Mucosa of rectum (tissue), 2 donors: ENCODE results near the gene NXPH2.
A peak's percentile ranks its signal among the peaks of the same experiment; 100 is the strongest.

Experiments used
- H3K27ac ChIP-seq, 2 donors: one replicate each; pipeline ENCODE4 v1.7.0; 2013; ENCODE audit warnings: inconsistent platforms in 2 of 2, low read depth in 2 of 2, low read length in 2 of 2
- H3K27me3 ChIP-seq, 2 donors: one replicate each; pipeline ENCODE4 v1.7.0; 2013; ENCODE audit warnings: low read length in 2 of 2; ENCODE audit not compliant: control insufficient read depth in 2 of 2, insufficient read depth in 2 of 2
- H3K36me3 ChIP-seq, 2 donors: one replicate each; pipeline ENCODE4 v1.7.0; 2013; ENCODE audit warnings: low read length in 2 of 2; ENCODE audit not compliant: control insufficient read depth in 2 of 2, insufficient read depth in 2 of 2
- H3K4me1 ChIP-seq, 2 donors: one replicate each; pipeline ENCODE4 v1.7.0; 2013; ENCODE audit warnings: low read length in 2 of 2, mild to moderate bottlenecking in 1 of 2; ENCODE audit not compliant: control insufficient read depth in 2 of 2, insufficient read depth in 2 of 2
- H3K4me3 ChIP-seq, 2 donors: one replicate each; pipeline ENCODE4 v1.7.0; 2013; ENCODE audit warnings: low read length in 2 of 2
- H3K9ac ChIP-seq, 2 donors: one replicate each; pipeline ENCODE4 v1.7.0; 2013; ENCODE audit warnings: low read length in 2 of 2, low read depth in 1 of 2, mild to moderate bottlenecking in 1 of 2
- H3K9me3 ChIP-seq, 2 donors: one replicate each; pipeline ENCODE4 v1.7.0; 2013; ENCODE audit warnings: low read length in 2 of 2; ENCODE audit not compliant: control insufficient read depth in 2 of 2
- donor health status: healthy.
- donor health status: Normal muscosa, but diverticular disease.

NXPH2 gene

DNA sequence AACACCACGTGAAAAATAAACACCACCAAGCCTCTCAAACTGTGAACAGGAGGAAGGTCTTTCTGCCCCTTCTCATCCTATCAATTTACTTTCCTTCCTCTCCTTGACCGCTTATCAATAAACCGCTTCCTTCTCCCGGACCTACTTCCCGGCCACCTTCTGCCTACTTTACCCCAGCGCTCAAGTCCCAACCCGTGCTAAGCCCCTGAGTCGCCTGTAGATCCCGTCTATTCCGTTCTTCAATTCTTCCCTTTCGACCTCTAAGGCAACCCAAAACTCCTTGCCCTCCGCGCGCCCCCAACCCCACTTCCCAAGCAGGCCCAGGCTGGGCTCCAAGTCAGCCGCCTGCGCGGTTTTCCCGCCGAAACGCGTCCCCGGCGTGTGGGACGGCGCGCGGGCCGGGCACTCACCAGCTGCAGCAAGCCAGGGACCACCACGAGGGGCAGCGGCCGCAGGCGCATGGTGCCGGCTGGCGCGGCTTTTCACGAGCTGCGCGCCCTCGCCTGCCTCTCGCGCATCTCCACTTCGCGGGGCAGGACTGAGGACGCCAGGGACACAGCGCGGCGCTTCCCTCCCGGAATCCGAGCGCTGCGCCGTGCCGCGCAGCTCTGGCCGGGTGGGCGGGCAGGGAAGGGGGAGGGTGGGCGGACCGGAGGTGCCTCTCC, at the start of gene NXPH2:
Gene NXPH2, minus strand, starts transcription at position 610 of the 665 bp plus-strand sequence. Its CDS starts 149 bp downstream, at position 461.
- Histone ChIP-seq H3K9ac (no peak within 1 kb of the TSS), H3K9me3 (no peaks in the 10 kb centered on the region), H3K27me3 (peaks cover 13 to 38% of the 10 kb centered on the region in 2 donors), H3K4me1 (no peaks in the 10 kb centered on the region), H3K27ac (no peak within 1 kb of the TSS), H3K36me3 (no peaks in the 10 kb centered on the region), H3K4me3 (peak within 1 kb of the TSS in 1 of 2 donors; percentile 28)

DNA sequence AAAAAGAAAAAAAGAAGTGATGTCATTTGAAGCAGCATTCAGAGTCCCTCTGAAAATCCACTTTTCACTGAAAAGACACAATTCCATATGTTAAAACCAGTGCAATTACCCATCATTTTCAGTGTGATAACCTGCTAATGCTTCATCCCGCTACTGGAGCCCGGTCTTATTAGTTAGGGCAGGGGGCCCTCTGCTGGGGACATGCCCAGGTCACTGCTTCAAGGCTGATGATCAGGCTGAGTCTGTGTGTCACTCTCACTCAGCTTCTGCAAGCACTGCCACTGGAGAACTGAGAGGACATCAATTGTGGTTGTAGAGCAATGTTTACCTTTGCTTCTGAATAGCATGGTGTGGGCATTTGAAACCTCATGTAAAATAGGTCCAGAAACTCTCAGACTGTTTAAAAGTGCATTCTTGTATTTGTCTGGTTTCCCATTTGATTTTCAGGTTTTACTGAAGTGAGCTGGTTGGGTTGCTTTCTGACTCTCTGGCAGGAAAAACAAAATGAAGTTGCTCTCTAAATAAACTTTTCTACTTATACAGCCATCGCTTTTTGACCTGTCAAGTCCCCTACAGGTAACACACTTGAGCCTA, 49.2 kb upstream of the NXPH2 start:
- Histone ChIP-seq H3K4me3 (no peak overlapping the region), H3K4me1 (no peaks in the 10 kb centered on the region), H3K36me3 (no peaks in the 10 kb centered on the region), H3K27me3 (no peaks in the 10 kb centered on the region), H3K27ac (no peak overlapping the region), H3K9ac (no peak overlapping the region), H3K9me3 (no peaks in the 10 kb centered on the region)

DNA sequence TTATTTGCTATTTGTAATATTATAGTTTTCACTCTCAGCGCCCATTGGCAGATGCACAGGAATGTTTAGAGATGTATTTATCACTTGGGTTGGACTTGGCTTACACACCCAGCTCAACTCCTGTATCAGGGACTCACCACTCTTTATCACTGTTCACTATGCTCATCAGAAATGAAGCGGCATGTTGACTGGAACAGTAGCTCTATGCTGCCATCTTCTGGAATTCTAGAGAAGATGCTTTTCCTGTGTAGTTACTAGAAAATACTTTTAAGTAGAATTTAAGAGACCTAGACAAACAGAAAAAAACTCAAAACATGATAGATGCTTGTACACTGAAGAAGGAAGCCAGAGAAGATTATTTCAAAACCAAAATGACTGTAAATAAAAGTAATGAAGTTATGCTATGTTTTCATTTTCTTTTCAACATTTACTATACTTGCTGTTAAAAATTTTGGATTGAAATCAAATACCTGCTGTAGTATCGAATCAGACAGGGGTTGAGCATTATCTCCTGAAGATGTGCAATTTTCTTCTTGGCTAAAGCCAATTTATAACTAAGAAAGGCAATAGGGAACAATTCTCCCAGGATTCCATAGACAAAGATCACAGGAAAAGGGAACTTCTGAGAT, 47.4 kb upstream of the NXPH2 start:
- no peaks in the 10 kb centered on the region for H3K27me3 ChIP-seq
- H3K27ac ChIP-seq: no peak overlapping the region

DNA sequence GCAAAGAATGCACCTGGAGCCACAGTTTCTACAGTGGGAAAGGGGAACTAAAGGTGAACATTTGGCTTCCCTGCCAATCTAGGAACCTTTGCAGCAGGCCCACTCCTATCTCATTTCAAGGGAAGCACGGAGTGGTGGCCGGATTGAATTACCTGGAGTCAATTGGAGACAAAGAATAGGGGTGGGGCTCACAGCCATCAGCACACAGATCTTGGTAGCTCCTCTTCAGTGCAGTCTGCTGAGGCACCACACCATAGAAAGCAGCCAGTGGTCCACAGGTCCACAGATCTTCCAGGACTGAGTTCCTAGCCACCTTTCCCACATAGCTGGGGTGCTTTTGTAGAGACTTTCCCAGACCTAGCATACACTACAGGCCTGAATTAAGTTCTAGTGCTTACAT, 43.5 kb upstream of the NXPH2 start:
- no peaks in the 10 kb centered on the region for H3K36me3 ChIP-seq
- no peak overlapping the region for H3K4me3 ChIP-seq
- no peaks in the 10 kb centered on the region for H3K27me3 ChIP-seq
- no peak overlapping the region for H3K9ac ChIP-seq
- H3K9me3 ChIP-seq: no peaks in the 10 kb centered on the region
- H3K4me1 ChIP-seq: no peaks in the 10 kb centered on the region
- no peak overlapping the region for H3K27ac ChIP-seq

More for the DNA sequence above, 47.4 kb upstream of the NXPH2 start:
- no peaks in the 10 kb centered on the region for H3K36me3 ChIP-seq
- no peaks in the 10 kb centered on the region for H3K4me1 ChIP-seq
- no peak overlapping the region for H3K9ac ChIP-seq
- H3K4me3 ChIP-seq: no peak overlapping the region
- no peaks in the 10 kb centered on the region for H3K9me3 ChIP-seq

DNA sequence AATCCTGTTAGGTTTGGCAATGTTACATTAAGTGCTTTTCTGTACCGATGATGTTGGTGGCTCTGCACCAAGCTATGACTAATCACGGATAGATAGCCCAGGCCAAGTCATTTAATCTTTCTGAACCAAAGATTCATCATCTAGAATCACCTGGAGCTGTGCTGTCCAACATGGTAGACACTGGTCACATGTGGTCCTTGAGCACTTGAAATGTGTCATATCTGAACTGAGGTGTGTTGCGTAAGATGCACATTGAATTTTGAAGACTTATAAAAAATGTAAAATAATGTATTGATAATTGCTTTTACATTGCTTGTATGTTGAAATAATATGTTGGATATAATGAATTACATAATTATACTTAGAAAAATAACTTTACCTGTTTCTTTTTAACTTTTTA, 39.8 kb upstream of the NXPH2 start:
- Histone ChIP-seq H3K9ac (no peak overlapping the region), H3K27me3 (no peaks in the 10 kb centered on the region), H3K9me3 (no peaks in the 10 kb centered on the region), H3K4me3 (no peak overlapping the region), H3K27ac (no peak overlapping the region), H3K4me1 (no peaks in the 10 kb centered on the region), H3K36me3 (no peaks in the 10 kb centered on the region)

DNA sequence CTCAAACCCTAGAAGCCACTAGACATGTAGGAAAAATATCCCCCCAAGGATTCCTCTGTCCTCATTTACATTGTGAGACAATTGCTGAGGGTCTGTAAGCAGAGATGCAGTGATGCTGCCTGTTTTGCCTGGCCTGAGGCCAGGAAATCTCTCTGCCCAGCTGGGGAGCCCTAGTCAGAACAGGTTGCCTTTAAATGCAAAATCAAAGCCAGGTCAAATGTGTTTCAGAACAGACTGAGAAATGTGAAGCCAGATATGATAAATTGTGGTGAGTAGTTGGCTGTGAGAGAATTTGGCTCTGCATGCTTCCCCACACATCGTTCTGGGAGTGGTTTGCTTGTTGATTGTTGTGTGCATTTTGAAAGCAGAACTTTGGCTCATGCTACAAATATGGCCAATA, 38.4 kb upstream of the NXPH2 start:
- Histone ChIP-seq H3K9ac (no peak overlapping the region), H3K27me3 (no peaks in the 10 kb centered on the region), H3K4me1 (no peaks in the 10 kb centered on the region), H3K27ac (no peak overlapping the region), H3K4me3 (no peak overlapping the region), H3K36me3 (no peaks in the 10 kb centered on the region), H3K9me3 (no peaks in the 10 kb centered on the region)

DNA sequence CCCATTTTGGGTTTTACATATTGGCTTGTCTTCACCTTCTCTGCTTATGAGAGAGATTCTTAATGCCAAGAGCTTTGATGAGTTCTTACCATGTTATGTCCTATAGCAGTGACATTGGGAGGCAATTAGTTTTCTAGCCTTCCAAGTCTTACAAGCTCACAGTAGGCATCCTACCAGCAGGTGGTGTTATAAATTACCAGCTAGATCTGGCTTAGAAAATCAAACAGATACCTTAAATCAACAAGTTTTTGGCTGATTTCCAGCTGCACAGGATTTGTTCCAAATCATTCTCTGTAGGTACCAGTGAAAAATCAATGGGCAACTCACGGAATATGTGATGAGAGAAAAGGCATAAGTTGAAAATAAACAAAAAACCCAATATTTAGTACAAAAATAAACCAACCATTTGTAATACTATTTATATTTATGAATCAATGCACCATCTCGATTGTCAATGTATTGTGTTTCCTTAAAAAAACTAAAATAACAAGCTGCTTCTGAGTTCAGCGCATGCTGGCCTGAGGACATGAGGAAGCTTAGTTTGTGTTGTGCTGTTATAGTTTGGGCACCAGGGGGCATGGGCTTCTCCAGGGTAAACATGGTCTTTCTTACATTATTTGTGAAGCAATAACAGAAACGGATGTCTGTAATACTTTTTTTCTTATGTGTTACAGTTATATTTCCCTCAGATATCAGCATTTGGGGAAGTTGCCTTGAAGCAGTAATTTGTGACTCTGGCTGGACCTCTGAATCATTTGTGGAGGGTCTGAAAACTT, 34.1 kb upstream of the NXPH2 start:
- no peaks in the 10 kb centered on the region for H3K9me3 ChIP-seq

DNA sequence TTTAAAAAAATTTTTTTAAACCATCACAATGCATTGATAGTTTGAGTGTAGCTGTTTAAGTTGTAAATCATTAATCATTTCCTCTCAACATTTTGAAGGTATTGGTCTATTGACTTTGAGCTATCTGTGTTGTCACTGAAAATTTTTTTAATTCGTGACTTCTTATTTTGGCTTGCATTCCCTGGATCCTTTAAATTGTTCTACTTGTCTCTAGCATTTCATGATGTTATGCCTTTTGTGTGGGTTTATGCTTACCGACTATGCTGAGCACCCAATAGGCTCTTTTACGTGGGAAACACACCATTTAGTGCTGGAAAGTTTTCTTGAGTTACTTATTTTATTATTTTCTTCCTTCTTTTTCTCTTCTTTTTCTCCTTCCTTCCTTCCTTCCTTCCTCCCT, 31.2 kb upstream of the NXPH2 start:
- H3K4me1 ChIP-seq: no peaks in the 10 kb centered on the region
- H3K27ac ChIP-seq: no peak overlapping the region
- no peaks in the 10 kb centered on the region for H3K27me3 ChIP-seq

More for the DNA sequence above, 34.1 kb upstream of the NXPH2 start:
- H3K4me3 ChIP-seq: no peak overlapping the region
- no peaks in the 10 kb centered on the region for H3K27me3 ChIP-seq
- no peaks in the 10 kb centered on the region for H3K4me1 ChIP-seq
- H3K27ac ChIP-seq: no peak overlapping the region
- no peak overlapping the region for H3K9ac ChIP-seq
- no peaks in the 10 kb centered on the region for H3K36me3 ChIP-seq

DNA sequence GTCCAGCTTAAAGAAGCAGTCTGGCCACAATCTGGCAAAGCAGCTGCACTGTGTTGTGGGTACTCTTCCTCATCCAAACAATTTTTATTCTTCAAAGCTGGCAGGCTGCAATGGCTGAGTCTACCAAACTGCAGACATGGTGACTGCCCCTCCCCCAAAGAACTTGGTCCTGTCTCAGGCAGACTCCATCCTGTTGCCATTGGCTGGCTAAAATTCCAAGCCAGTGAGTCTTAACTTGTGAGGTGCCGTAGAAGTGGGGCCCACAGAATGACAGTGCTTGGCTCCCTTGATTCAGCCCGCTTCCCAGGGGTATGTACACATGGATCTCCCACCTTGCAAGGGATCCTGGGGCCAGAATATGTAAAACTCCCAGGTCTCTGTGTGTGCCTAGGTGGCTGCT, 14.5 kb upstream of the NXPH2 start:
- H3K9me3 ChIP-seq: no peaks in the 10 kb centered on the region
- no peaks in the 10 kb centered on the region for H3K27me3 ChIP-seq
- no peaks in the 10 kb centered on the region for H3K4me1 ChIP-seq
- H3K36me3 ChIP-seq: no peaks in the 10 kb centered on the region
- H3K27ac ChIP-seq: no peak overlapping the region
- no peak overlapping the region for H3K4me3 ChIP-seq
- no peak overlapping the region for H3K9ac ChIP-seq

More for the DNA sequence above, 31.2 kb upstream of the NXPH2 start:
- Histone ChIP-seq H3K4me3 (no peak overlapping the region), H3K9ac (no peak overlapping the region), H3K9me3 (no peaks in the 10 kb centered on the region), H3K36me3 (no peaks in the 10 kb centered on the region)
